CD8-positive, alpha-beta memory T cell (primary cell): Measurements from ENCODE around the gene PDE8A. TPM values are rescaled to one million over a fixed set of nuclear protein-coding genes. Genes with fewer than 3 reads are reported as not detected.
"Not testable (repeated sequence)": the region's sequence is repeated elsewhere in the genome, so short reads cannot be mapped to it uniquely, and the experiment has no call there.

ENCODE experiments used
- CTCF ChIA-PET: fragments of 350-600 bp; sonication (Branson Sonifier 250); formaldehyde crosslinking; loops from one replicate; lab custom pipeline; 2021; ENCODE audit warnings: antibody characterized with exemption; lab: Charles Lee
- POLR2A ChIA-PET: fragments of 350-600 bp; sonication (Branson Sonifier 250); formaldehyde crosslinking; loops from one replicate; lab custom pipeline; 2021; ENCODE audit warnings: antibody characterized with exemption; lab: Charles Lee
- DNase-seq, 5 donors: peaks; one replicate each; pipeline versions ENCODE4 v3.0.0 to v3.0.0-alpha.2; 2020 to 2022; ENCODE audit warnings: mixed read lengths in 1 of 5
- H3K27ac ChIP-seq: one replicate; pipeline ENCODE4 v1.7.0; 2013; ENCODE audit warnings: low read depth, mild to moderate bottlenecking, low read length, moderate library complexity
- H3K27me3 ChIP-seq: 2 replicates; pipeline ENCODE4 v1.7.0; 2013; ENCODE audit warnings: low read length, mild to moderate bottlenecking; ENCODE audit not compliant: insufficient read depth, poor library complexity, severe bottlenecking
- H3K36me3 ChIP-seq: 2 replicates; pipeline ENCODE4 v1.7.0; 2013; ENCODE audit warnings: mild to moderate bottlenecking, low read length, moderate library complexity; ENCODE audit not compliant: insufficient read depth
- H3K4me1 ChIP-seq: 2 replicates; pipeline ENCODE4 v1.7.0; 2013; ENCODE audit warnings: mild to moderate bottlenecking, low read length, moderate library complexity; ENCODE audit not compliant: insufficient read depth
- H3K4me3 ChIP-seq: 2 replicates; pipeline ENCODE4 v1.7.0; 2013; ENCODE audit warnings: mild to moderate bottlenecking, low read length
- H3K9me3 ChIP-seq: 2 replicates; pipeline ENCODE4 v1.7.0; 2013; ENCODE audit warnings: mild to moderate bottlenecking, low read length
- H3K27ac Mint-ChIP-seq, 8 donors: one replicate each; pipeline ENCODE4 v1.8.0; 2020 to 2021; ENCODE audit warnings: mixed read lengths in 8 of 8, mild to moderate bottlenecking in 6 of 8, inconsistent platforms in 3 of 8, moderate library complexity in 3 of 8
- H3K27me3 Mint-ChIP-seq, 2 donors: one replicate each; pipeline ENCODE4 v1.8.0; 2020 to 2021; ENCODE audit warnings: mixed read lengths in 2 of 2, mild to moderate bottlenecking in 1 of 2, moderate library complexity in 1 of 2
- H3K36me3 Mint-ChIP-seq, 3 donors: one replicate each; pipeline ENCODE4 v1.8.0; 2020 to 2021; ENCODE audit warnings: mixed read lengths in 3 of 3, inconsistent platforms in 1 of 3, mild to moderate bottlenecking in 1 of 3
- H3K4me1 Mint-ChIP-seq, 3 donors: one replicate each; pipeline ENCODE4 v1.8.0; 2020 to 2021; ENCODE audit warnings: mixed read lengths in 3 of 3, inconsistent platforms in 1 of 3, mild to moderate bottlenecking in 1 of 3
- H3K4me3 Mint-ChIP-seq, 7 donors: one replicate each; pipeline ENCODE4 v1.8.0; 2020 to 2021; ENCODE audit warnings: mixed read lengths in 7 of 7, mild to moderate bottlenecking in 6 of 7, moderate library complexity in 4 of 7, inconsistent platforms in 2 of 7
- H3K9me3 Mint-ChIP-seq, 5 donors: one replicate each; pipeline ENCODE4 v1.8.0; 2020 to 2022; ENCODE audit warnings: mixed read lengths in 5 of 5, mild to moderate bottlenecking in 3 of 5, moderate library complexity in 2 of 5, inconsistent platforms in 1 of 5
- polyA plus RNA-seq: library from polyadenylated mRNA; unstranded; fragments of 300-500 nt; fragmentation: Illumina TruSeq; gene quantifications from one replicate; pipeline ENCODE4 v1.2.3, GENCODE V29; 2021
- total RNA-seq, 2 experiments: library from RNA; stranded (reverse); gene quantifications; one replicate each; pipeline ENCODE4 v1.2.3, GENCODE V29; 2021

The PDE8A gene
- total and polyA plus RNA-seq, 3 experiments from 2014 or later = 4.4 to 17.6 (median 14.3) TPM

DNA sequence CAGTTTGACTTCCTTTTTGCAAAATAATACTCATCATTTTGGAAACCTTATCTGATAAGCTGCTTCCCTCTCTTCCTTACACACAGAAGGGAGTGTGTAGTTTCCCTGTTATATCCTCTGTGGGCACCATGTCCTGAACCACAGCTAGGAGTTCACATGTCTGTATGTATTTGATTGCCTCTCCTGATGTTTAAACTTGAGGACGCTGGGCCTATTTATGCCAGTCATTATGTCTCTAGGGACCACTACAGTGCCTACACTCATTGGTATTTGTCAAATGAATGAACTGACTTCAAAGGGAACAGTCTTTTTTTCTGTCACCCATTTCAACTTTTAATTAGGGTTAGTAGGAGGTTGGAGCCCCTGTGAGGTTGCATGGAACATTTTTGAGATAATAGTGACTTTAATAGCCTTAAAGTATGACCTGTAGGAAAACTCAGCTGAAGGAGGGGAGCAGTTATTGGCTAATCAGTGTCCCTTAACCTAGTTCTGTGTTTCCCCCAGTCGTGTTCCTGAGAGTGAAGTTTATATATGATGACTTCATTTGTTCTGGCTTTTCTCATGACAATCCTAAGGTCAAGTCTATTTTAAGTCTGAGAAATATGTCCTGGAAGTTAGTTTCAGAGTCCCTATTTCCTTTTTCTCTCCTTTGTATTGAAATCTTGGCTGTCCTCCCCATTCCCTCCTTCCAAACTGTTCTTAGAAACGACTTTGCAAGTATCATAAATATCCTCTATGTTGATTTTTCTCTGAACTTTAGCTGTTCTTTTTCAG, 28.9 kb downstream of the PDE8A start:
- ChIA-PET CTCF (interaction anchor here (1.0 to 1.3 kb wide), 2 partner anchors 12 to 30 kb away, joined by 3 read pairs; no protein-coding TSS in a partner anchor), POLR2A (no interaction called here)
- H3K27ac ChIP-seq = no peak overlapping the region
- H3K27me3 Mint-ChIP-seq = no peaks in the 10 kb centered on the region
- no peak overlapping the region for H3K4me3 ChIP-seq
- no peaks in the 10 kb centered on the region for H3K27me3 ChIP-seq
- no peaks in the 10 kb centered on the region for H3K9me3 ChIP-seq
- no peak overlapping the region for H3K4me3 Mint-ChIP-seq
- peaks cover 27 to 41% (median 29%) of the 10 kb centered on the region in 3 donors for H3K4me1 Mint-ChIP-seq
- no peaks in the 10 kb centered on the region for H3K36me3 Mint-ChIP-seq
- DNase-seq = peak in 1 of 5 donors; percentile 15
- no peaks in the 10 kb centered on the region for H3K9me3 Mint-ChIP-seq
- H3K4me1 ChIP-seq = peaks cover 15% of the 10 kb centered on the region
- peak overlapping the region in 3 of 8 donors; percentile 26 to 67 (median 61) for H3K27ac Mint-ChIP-seq
- no peaks in the 10 kb centered on the region for H3K36me3 ChIP-seq

DNA sequence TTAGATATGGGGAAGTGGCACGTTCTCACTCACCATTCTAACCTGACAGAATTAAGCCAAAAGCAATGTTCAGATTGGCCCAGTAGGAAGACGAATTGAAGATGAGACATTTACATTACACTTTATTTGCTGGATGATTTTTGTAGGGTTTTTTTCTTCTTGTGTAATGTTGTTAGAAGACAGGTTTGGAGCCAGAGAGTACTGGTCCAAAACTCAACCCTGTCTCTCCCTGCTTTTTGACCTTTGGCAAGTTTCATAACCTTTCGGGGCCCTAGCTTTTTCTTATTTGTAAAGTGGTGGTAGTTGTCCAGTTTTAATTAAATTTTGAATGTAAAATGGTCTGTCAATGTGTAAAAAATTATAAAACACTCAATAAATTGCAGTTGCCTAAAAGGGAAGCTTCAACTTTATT, 29.5 kb downstream of the PDE8A start:
- POLR2A ChIA-PET = no interaction called here
- DNase-seq = no peak
- no peak overlapping the region for H3K27ac Mint-ChIP-seq
- H3K4me3 ChIP-seq = no peak overlapping the region
- H3K4me1 ChIP-seq = peaks cover 15% of the 10 kb centered on the region
- CTCF ChIA-PET = interaction anchor here (1.3 kb wide), 1 partner anchor 12 kb away, joined by 3 read pairs; no protein-coding TSS in a partner anchor
- no peaks in the 10 kb centered on the region for H3K9me3 ChIP-seq
- no peak overlapping the region for H3K4me3 Mint-ChIP-seq
- no peak overlapping the region for H3K27ac ChIP-seq
- H3K4me1 Mint-ChIP-seq = peaks cover 28 to 41% (median 29%) of the 10 kb centered on the region in 3 donors
- no peaks in the 10 kb centered on the region for H3K9me3 Mint-ChIP-seq
- H3K27me3 ChIP-seq = no peaks in the 10 kb centered on the region
- H3K36me3 Mint-ChIP-seq = no peaks in the 10 kb centered on the region
- no peaks in the 10 kb centered on the region for H3K36me3 ChIP-seq
- no peaks in the 10 kb centered on the region for H3K27me3 Mint-ChIP-seq

DNA sequence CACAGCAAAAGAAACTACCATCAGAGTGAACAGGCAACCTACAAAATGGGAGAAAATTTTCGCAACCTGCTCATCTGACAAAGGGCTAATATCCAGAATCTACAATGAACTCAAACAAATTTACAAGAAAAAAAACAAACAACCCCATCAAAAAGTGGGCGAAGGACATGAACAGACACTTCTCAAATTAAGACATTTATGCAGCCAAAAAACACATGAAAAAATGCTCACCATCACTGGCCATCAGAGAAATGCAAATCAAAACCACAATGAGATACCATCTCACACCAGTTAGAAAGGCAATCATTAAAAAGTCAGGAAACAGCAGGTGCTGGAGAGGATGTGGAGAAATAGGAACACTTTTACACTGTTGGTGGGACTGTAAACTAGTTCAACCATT, 30.1 kb downstream of the PDE8A start:
- H3K4me1 Mint-ChIP-seq = peaks cover 29 to 41% (median 29%) of the 10 kb centered on the region in 3 donors
- H3K27me3 Mint-ChIP-seq, CTCF ChIA-PET, H3K9me3 ChIP-seq, POLR2A ChIA-PET, H3K36me3 ChIP-seq, H3K9me3 Mint-ChIP-seq, H3K27ac ChIP-seq, H3K4me3 Mint-ChIP-seq, H3K36me3 Mint-ChIP-seq, H3K27ac Mint-ChIP-seq, DNase-seq, H3K27me3 ChIP-seq, H3K4me3 ChIP-seq: not testable (repeated sequence)
- peaks cover 15% of the 10 kb centered on the region for H3K4me1 ChIP-seq

DNA sequence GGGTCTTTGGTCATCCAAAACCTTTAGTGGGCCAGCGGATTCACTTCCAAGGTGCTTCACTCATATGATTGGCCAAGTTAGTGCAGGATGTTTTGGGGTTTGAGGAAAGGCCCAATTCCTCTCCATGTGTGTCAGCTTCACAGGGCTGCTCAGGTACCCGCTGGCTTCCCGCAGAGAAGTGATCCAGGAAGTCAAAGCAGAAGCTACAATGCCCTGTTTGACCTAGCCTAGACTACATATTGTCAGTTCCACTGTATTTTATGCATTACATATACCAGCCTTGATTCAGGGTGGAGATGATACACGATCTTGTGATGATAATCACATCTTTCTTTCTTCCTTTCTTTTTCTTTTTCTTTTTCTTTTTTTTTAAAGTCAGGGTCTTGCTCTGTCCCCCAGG, 32.1 kb downstream of the PDE8A start:
- CTCF ChIA-PET = no interaction called here
- no peaks in the 10 kb centered on the region for H3K36me3 ChIP-seq
- POLR2A ChIA-PET = no interaction called here

DNA sequence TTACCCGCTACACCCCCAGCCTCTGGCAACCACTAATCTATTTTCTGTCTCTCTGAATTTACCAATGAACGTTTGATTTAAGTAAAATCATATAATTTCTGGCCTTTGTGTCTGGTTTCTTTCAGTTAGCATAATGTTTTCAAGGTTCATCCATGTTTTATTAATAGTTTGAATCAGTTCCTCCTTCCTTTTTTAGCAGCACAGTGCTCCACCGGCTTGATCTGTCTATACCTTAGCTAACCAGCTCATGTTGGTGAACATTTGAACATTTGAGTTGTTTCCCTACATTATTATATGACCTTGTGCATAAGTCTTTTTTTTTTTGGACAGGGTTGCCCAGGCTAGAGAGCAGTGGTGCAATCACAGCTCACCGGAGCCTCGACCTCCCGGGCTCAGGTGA, 33.3 kb downstream of the PDE8A start:
- peaks cover 21 to 26% (median 25%) of the 10 kb centered on the region in 3 donors for H3K4me1 Mint-ChIP-seq

More for the DNA sequence above, 32.1 kb downstream of the PDE8A start:
- peaks cover 18 to 24% (median 23%) of the 10 kb centered on the region in 3 donors for H3K4me1 Mint-ChIP-seq
- no peak overlapping the region for H3K4me3 Mint-ChIP-seq
- no peaks in the 10 kb centered on the region for H3K27me3 Mint-ChIP-seq
- no peak for DNase-seq
- H3K4me3 ChIP-seq = no peak overlapping the region
- peaks cover 4% of the 10 kb centered on the region for H3K4me1 ChIP-seq
- no peaks in the 10 kb centered on the region for H3K9me3 Mint-ChIP-seq
- H3K9me3 ChIP-seq = no peaks in the 10 kb centered on the region
- peak overlapping the region in 1 of 8 donors; percentile 29 for H3K27ac Mint-ChIP-seq
- H3K36me3 Mint-ChIP-seq = peaks cover 0 to under 1% (median 0%) of the 10 kb centered on the region in 3 donors
- no peak overlapping the region for H3K27ac ChIP-seq
- H3K27me3 ChIP-seq = no peaks in the 10 kb centered on the region

DNA sequence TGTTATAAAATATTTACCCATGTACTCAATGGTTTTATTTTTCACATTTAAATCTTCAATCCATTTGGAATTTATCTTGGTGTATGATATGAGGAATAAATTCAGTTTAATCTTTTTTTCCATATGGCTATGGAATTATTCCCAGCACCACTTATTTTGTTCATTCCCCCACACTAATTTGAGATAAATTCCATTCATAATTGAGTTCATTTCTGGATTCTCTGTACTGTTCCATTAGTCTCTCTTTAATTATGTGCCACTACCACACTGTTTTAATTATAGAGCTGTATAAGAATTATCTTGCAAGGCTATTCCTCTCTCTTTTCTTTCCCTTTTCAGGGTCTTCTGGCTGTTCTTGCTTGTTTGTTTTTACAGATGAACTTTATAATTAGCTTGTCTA, 34.6 kb downstream of the PDE8A start:
- H3K27me3 Mint-ChIP-seq = no peaks in the 10 kb centered on the region
- Histone ChIP-seq H3K4me3 (no peak overlapping the region), H3K9me3 (no peaks in the 10 kb centered on the region), H3K27me3 (no peaks in the 10 kb centered on the region), H3K4me1 (no peaks in the 10 kb centered on the region), H3K27ac (no peak overlapping the region), H3K36me3 (no peaks in the 10 kb centered on the region)
- POLR2A ChIA-PET = no interaction called here
- H3K4me3 Mint-ChIP-seq = no peak overlapping the region
- CTCF ChIA-PET = no interaction called here
- H3K4me1 Mint-ChIP-seq = peaks cover 18 to 22% (median 19%) of the 10 kb centered on the region in 3 donors
- no peaks in the 10 kb centered on the region for H3K9me3 Mint-ChIP-seq
- peaks cover 0 to 3% (median 0%) of the 10 kb centered on the region in 3 donors for H3K36me3 Mint-ChIP-seq
- no peak for DNase-seq
- no peak overlapping the region for H3K27ac Mint-ChIP-seq

More for the DNA sequence above, 33.3 kb downstream of the PDE8A start:
- no peak for DNase-seq
- Mint-ChIP-seq H3K9me3 (no peaks in the 10 kb centered on the region), H3K36me3 (peaks cover 0 to 3% (median 0%) of the 10 kb centered on the region in 3 donors), H3K4me3 (no peak overlapping the region), H3K27ac (no peak overlapping the region), H3K27me3 (no peaks in the 10 kb centered on the region)
- H3K9me3 ChIP-seq = no peaks in the 10 kb centered on the region
- no peak overlapping the region for H3K4me3 ChIP-seq
- H3K27me3 ChIP-seq = no peaks in the 10 kb centered on the region
- H3K4me1 ChIP-seq = no peaks in the 10 kb centered on the region
- CTCF ChIA-PET = no interaction called here
- H3K27ac ChIP-seq = no peak overlapping the region
- no peaks in the 10 kb centered on the region for H3K36me3 ChIP-seq
- POLR2A ChIA-PET = no interaction called here

DNA sequence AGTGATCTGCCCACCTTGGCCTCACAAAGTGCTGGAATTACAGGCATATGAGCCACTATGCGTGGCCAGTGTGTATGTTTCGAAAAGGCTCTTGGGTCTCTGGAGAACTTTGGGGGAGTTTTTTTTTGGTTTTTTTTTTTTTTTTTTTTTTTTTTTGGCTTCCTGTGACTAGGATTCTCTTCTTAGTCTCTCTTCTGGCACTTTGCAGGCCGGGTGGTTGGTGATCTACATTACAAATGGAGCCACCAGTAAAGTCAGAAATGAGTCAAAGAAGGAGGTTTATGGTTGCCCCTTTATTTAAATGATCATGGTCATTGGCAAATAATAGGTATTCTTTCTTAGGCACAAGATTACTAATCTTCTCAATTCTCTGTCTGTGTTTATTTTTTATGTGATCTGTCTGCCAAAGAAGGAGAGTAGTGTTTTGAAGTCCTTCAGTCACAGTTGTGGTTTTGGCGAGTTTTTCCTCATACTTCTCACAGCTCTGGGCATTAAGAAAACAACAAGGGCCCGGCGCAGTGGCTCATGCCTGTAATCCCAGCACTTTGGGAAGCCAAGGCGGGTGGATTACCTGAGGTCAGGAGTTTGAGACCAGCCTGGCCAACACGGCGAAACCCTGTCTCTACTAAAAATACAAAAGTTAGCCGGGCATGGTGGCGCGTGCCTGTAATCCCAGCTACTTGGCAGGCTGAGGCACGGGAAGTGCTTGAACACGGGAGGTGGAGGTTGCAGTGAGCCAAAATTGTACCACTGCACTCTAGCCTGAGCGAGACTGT, 38.3 kb downstream of the PDE8A start:
- Mint-ChIP-seq H3K27ac (peak overlapping the region in 1 of 8 donors; percentile 56), H3K27me3 (no peaks in the 10 kb centered on the region), H3K4me1 (peaks cover 36 to 42% (median 42%) of the 10 kb centered on the region in 3 donors), H3K9me3 (no peaks in the 10 kb centered on the region), H3K36me3 (peaks cover 0 to 3% (median 0%) of the 10 kb centered on the region in 3 donors), H3K4me3 (no peak overlapping the region)
- CTCF ChIA-PET = no interaction called here
- no peaks in the 10 kb centered on the region for H3K36me3 ChIP-seq
- H3K4me1 ChIP-seq = peaks cover 6% of the 10 kb centered on the region
- no peak overlapping the region for H3K4me3 ChIP-seq
- H3K27me3 ChIP-seq = no peaks in the 10 kb centered on the region
- POLR2A ChIA-PET = no interaction called here
- no peak overlapping the region for H3K27ac ChIP-seq
- no peak for DNase-seq
- H3K9me3 ChIP-seq = no peaks in the 10 kb centered on the region

DNA sequence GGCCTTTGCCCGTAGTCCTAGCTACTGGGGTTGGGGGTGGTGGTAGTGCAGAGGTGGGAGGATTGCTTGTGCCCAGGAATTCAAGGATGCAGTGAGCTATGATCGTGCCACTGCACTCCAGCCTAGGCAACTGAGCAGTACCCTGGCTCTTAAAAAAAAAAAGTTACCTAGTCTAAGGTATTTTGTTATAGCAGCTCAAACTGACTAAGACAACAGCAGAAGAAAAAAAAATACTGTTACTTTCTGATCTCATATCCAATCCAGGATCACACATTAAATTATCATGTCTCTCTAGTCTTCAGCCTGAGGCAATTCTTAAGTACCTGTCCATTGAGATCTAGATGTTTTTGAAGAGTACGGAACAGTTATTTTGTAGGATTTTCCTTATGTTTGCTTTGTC, 39.8 kb downstream of the PDE8A start:
- H3K4me1 Mint-ChIP-seq = peaks cover 44 to 51% (median 49%) of the 10 kb centered on the region in 3 donors
- DNase-seq = no peak
- Histone ChIP-seq H3K4me1 (peaks cover 15% of the 10 kb centered on the region), H3K9me3 (no peaks in the 10 kb centered on the region), H3K36me3 (no peaks in the 10 kb centered on the region), H3K4me3 (no peak overlapping the region), H3K27ac (no peak overlapping the region), H3K27me3 (no peaks in the 10 kb centered on the region)
- H3K36me3 Mint-ChIP-seq = peaks cover 0 to 3% (median 0%) of the 10 kb centered on the region in 3 donors
- POLR2A ChIA-PET = no interaction called here
- no peaks in the 10 kb centered on the region for H3K27me3 Mint-ChIP-seq
- no peak overlapping the region for H3K4me3 Mint-ChIP-seq
- CTCF ChIA-PET = no interaction called here
- H3K9me3 Mint-ChIP-seq = no peaks in the 10 kb centered on the region
- peak overlapping the region in 1 of 8 donors; percentile 21 for H3K27ac Mint-ChIP-seq
